ENCODE results near the gene BUB1B.
"Not testable (repeated sequence)": the region's sequence is repeated elsewhere in the genome, so short reads cannot be mapped to it uniquely, and the experiment has no call there.

The BUB1B gene

DNA sequence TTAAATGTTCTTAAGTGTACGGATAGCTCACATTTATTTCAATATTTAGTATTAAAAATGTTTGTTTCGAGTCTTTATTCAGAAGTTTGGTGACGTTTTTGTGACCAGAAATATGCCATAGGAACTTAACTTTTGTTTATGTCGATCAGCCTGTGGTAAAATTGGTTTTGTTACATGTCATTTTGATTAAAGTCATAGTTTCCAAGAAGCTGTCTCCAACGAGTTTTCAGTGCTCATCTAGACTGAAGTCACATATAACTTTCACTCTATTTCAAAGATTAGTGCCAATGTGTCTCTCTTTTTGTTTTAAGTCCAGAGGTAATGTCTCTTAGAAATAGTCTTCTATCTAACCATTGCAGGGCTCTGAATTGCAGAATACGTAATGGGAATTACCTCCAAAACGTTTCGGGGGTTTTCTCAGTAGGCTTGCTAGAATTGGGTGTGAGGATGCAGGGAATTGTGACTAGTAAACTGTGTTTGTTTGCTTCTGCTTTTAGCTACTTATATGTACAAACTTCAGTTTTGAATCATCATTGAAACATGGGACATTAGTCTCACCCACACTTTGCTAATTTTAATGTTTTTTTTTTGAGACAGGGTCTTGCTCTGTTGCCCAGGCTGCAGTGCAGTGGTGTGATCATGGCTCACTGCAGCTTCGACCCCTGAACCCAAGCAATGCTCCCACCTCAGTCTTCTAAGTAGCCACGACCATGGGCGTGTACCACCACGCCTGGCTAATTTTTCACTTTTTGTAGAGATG is 3.0 kb downstream of the BUB1B start:
- peaks cover 31% of the 10 kb centered on the region for H4K20me1 ChIP-seq (ENCODE audit: control insufficient read depth, insufficient read depth, low read depth, low read length)
- TF ChIP-seq EZH2phosphoT487 (IDR thresholded peaks at IDR 0.05; ENCODE audit: borderline replicate concordance, low read length), result no peak
- TF ChIP-seq, protein P1, sequence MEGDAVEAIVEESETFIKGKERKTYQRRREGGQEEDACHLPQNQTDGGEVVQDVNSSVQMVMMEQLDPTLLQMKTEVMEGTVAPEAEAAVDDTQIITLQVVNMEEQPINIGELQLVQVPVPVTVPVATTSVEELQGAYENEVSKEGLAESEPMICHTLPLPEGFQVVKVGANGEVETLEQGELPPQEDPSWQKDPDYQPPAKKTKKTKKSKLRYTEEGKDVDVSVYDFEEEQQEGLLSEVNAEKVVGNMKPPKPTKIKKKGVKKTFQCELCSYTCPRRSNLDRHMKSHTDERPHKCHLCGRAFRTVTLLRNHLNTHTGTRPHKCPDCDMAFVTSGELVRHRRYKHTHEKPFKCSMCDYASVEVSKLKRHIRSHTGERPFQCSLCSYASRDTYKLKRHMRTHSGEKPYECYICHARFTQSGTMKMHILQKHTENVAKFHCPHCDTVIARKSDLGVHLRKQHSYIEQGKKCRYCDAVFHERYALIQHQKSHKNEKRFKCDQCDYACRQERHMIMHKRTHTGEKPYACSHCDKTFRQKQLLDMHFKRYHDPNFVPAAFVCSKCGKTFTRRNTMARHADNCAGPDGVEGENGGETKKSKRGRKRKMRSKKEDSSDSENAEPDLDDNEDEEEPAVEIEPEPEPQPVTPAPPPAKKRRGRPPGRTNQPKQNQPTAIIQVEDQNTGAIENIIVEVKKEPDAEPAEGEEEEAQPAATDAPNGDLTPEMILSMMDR (IDR thresholded peaks at IDR 0.05; ENCODE audit: low read depth, low read length, poor library complexity, severe bottlenecking), result no peak
- H3K4me1 ChIP-seq (ENCODE audit: control insufficient read depth, low read length), result peaks cover 64% of the 10 kb centered on the region
- peaks cover 81% of the 10 kb centered on the region for H3K79me2 ChIP-seq (ENCODE audit: control insufficient read depth, low read length)
- H3F3A ChIP-seq (ENCODE audit: control insufficient read depth, insufficient read depth), result peaks cover 8% of the 10 kb centered on the region
- H3K36me3 ChIP-seq (ENCODE audit: control insufficient read depth, low read length), result peaks cover 79% of the 10 kb centered on the region
- H3K27ac ChIP-seq (ENCODE audit: low read depth, low read length), result no peak overlapping the region
- peak overlapping the region; percentile 90 for H3K4me3 ChIP-seq (ENCODE audit: low read length)
- H3K9me2 ChIP-seq (replicated peaks; ENCODE audit: control insufficient read depth, low read length), result no peaks in the 10 kb centered on the region
- H3K9me3 ChIP-seq (ENCODE audit: control insufficient read depth, insufficient read depth, low read length), result no peaks in the 10 kb centered on the region
- no peaks in the 10 kb centered on the region for H3K27me3 ChIP-seq (ENCODE audit: control insufficient read depth, low read length)
- peak overlapping the region; percentile 97 for H3K4me2 ChIP-seq (ENCODE audit: low read length)

DNA sequence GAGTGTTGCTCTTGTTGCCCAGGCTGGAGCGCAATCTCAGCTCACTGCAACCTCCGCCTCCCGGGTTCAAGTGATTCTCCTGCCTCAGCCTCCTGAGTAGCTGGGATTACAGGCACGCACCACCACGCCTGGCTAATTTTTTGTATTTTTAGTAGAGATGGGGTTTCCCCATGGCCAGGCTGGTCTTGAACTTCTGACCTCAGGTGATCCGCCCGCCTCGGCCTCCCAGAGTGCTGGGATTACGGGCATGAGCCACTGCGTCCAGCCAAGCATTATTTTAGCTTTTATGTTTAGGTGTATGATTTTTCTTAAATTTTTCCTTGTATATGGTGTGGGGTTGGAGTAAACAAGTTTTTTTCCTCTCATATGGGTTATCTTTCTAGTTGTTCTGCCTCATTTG is 6.5 kb downstream of the BUB1B start:
- H3K9me2 ChIP-seq (replicated peaks; ENCODE audit: control insufficient read depth, low read length); H3K9me3 ChIP-seq (ENCODE audit: control insufficient read depth, insufficient read depth, low read length); H3K4me3 ChIP-seq (ENCODE audit: low read length); H3K27me3 ChIP-seq (ENCODE audit: control insufficient read depth, low read length); H3K27ac ChIP-seq (ENCODE audit: low read depth, low read length); H3K4me2 ChIP-seq (ENCODE audit: low read length): not testable (repeated sequence)
- H3K36me3 ChIP-seq (ENCODE audit: control insufficient read depth, low read length), result peaks cover 96% of the 10 kb centered on the region
- H3K79me2 ChIP-seq (ENCODE audit: control insufficient read depth, low read length), result peaks cover 93% of the 10 kb centered on the region
- peaks cover 26% of the 10 kb centered on the region for H4K20me1 ChIP-seq (ENCODE audit: control insufficient read depth, insufficient read depth, low read depth, low read length)
- peaks cover 10% of the 10 kb centered on the region for H3F3A ChIP-seq (ENCODE audit: control insufficient read depth, insufficient read depth)
- H3K4me1 ChIP-seq (ENCODE audit: control insufficient read depth, low read length), result peaks cover 66% of the 10 kb centered on the region

DNA sequence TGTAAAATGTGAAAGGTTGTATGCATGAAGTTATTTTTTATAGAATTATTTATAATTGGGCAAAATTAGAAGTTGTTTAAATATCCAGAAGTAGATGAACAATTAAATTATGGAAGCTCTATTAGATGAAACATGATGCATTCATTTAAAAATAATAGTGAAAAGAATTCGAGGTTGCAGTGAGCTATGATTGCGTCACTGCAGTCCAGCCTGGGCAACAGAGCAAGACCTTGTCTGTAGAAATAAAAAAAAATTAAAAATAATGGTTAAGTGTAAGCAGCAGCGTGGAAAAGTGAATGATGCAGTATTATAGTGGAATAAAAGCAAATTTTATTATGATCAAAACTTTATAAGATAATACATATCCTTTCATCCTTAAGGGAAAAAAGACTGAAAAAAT is 14.3 kb downstream of the BUB1B start:
- peaks cover 90% of the 10 kb centered on the region for H3K79me2 ChIP-seq (ENCODE audit: control insufficient read depth, low read length)

More for the DNA sequence above, 14.3 kb downstream of the BUB1B start:
- Histone ChIP-seq H3K9me2 (replicated peaks; ENCODE audit: control insufficient read depth, low read length) (no peaks in the 10 kb centered on the region), H3K36me3 (ENCODE audit: control insufficient read depth, low read length) (peaks cover 94% of the 10 kb centered on the region), H3K4me2 (ENCODE audit: low read length) (no peak overlapping the region), H3K4me3 (ENCODE audit: low read length) (no peak overlapping the region), H4K20me1 (ENCODE audit: control insufficient read depth, insufficient read depth, low read depth, low read length) (no peaks in the 10 kb centered on the region), H3K27me3 (ENCODE audit: control insufficient read depth, low read length) (no peaks in the 10 kb centered on the region), H3F3A (ENCODE audit: control insufficient read depth, insufficient read depth) (peaks cover 51% of the 10 kb centered on the region), H3K9me3 (ENCODE audit: control insufficient read depth, insufficient read depth, low read length) (no peaks in the 10 kb centered on the region), H3K4me1 (ENCODE audit: control insufficient read depth, low read length) (peaks cover 34% of the 10 kb centered on the region), H3K27ac (ENCODE audit: low read depth, low read length) (no peak overlapping the region)
- no peak for TF ChIP-seq EZH2phosphoT487 (IDR thresholded peaks at IDR 0.05; ENCODE audit: borderline replicate concordance, low read length)
- TF ChIP-seq, protein P1 (IDR thresholded peaks at IDR 0.05; ENCODE audit: low read depth, low read length, poor library complexity, severe bottlenecking), result no peak

Measured in DOHH2 (cell line).